ENCODE results near the gene STIP1.
"Not testable (repeated sequence)": the region's sequence is repeated elsewhere in the genome, so short reads cannot be mapped to it uniquely, and the experiment has no call there.

STIP1 gene

GRCh38 chr11:64157631-64158394, 28.2 kb upstream of the STIP1 start:
- no peak for DNase-seq (ENCODE audit: low read depth in 2 of 2, low spot score in 1 of 2)

- DNase-seq (ENCODE audit: low read depth in 2 of 2, low spot score in 1 of 2): no peak
Measured at GRCh38 chr11:64161037-64161436, 24.9 kb upstream of the STIP1 start.

DNA sequence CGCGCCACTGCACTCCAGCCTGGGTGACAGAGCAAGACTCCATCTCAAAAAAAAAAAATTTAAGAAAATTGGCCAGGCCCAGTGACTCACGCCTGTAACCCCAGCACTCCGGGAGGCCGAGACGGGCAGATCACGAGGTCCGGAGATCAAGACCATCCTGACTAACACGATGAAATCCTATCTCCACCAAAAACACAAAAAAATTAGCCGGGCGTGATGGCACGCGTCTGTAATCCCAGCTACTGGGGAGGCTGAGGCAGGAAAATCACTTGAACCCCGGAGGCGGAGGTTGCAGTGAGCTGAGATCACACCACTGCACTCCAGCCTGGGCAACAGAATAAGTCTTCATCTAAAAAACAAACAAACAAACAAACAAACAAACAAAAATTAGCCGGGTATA, 23.2 kb upstream of the STIP1 start:
- DNase-seq (ENCODE audit: low read depth in 2 of 2, low spot score in 1 of 2): not testable (repeated sequence)

DNA sequence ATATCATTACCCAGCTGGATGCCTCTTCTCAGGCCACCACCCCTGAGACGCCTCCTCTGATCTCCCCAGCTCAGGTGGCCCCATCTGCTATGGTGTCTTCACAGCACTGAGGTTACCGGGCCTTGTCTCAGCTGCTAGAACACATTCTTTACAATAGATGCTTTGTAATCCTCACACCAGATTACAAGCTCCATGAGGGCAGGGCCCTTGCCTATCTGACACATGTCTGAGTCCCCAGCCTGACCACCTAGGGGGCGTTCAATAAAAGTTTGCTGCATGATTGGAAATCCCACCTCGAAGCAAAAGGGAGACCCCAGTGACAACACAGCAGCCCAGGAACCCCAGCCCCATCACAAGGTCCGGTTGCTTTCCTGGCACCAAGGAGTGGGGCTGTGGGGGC, 22.0 kb upstream of the STIP1 start:
- DNase-seq (ENCODE audit: low read depth in 2 of 2, low spot score in 1 of 2): no peak

DNA sequence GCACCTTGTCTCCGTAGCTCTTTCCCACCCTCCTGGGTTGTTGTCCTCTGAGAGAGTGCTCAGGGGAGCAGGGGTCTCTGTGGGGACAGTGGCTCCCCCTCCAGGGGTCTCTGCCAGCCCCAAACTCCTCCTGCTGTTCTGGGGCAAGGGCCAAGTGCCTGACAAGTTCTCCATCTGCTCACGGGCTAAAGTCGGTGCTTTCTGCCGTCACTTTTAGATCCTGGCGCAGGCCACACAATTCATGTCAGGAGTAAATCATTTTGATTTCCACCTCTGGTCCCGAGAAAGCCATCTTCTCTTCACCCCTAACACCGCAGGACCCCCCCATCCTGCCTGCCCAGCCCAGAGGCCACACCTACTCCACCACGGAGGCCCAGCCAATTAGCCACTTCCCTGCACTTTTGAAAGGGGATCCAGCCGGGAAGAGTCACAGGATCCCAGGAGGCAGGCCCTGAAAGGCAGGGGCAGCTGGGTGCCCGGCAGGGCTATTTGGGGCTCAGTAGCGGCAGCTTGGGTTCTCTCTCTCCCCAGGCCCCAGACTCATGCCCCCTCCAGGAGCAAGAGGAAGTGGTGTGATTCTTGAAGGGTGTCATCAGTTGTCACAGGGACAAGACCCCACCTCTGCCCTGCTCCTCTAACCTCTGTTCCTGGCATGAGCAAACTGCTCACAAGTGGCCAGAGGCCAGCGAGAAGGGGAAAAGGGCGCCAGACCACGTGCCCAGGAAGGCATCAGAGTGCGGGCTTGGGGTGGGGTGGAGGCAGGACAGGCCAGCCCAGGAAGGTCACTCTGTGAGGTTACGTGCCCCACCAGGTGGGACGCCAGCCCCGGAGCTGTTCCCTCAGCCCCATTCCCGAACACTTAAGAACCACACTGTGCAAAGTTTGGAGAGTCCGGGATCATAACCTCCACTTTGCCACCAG, 21.3 kb upstream of the STIP1 start:
- DNase-seq (ENCODE audit: low read depth in 2 of 2, low spot score in 1 of 2): no peak

- no peak for DNase-seq (ENCODE audit: low read depth in 2 of 2, low spot score in 1 of 2)
Measured at GRCh38 chr11:64165481-64165841, 20.5 kb upstream of the STIP1 start.

GRCh38 chr11:64165842-64166635, 19.9 kb upstream of the STIP1 start, which contains the start of gene MACROD1:
TSS of gene MACROD1 (minus strand) at chr11:64166113. CDS start at chr11:64165994, 119 bp downstream.
- peak in 1 of 2 donors; percentile 59 for DNase-seq (ENCODE audit: low read depth in 2 of 2, low spot score in 1 of 2)

GRCh38 chr11:64170419-64170818, 15.6 kb upstream of the STIP1 start:
- no peak for DNase-seq (ENCODE audit: low read depth in 2 of 2, low spot score in 1 of 2)

DNA sequence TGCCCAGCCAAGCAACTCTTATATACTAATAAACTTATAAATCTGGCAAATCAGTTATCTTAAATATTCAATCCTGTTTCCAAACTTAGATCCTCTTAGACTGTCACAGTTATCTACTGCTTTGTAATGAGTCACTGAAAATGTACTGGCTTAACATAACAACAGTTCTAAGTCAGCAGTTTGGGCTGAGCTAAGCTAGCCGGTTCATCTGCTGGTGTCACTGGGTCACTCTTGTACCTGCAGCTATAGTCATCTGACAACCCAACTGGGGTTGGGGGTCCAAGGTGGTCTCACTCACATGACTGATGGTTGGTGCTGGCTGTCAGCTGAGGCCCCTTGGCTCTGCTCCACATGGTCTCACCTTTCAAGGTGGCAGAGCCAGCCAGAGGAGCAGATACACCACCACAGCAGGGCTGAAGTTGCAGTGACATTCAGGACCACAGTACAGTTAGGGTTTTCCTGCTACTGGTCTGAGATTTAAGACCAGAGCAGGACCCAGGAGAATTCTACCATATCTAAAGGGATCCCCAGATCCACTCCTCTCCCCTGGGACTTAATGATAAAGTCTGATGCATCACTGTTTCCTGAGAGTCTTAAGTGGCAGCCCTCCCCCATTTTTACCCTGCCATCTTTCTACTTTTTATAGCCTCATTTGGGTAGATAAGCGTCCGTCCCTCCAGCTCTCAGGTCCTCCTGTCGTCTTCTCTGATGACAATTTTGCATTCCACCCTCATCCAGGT, 12.2 kb upstream of the STIP1 start:
- no peak for DNase-seq (ENCODE audit: low read depth in 2 of 2, low spot score in 1 of 2)

DNA sequence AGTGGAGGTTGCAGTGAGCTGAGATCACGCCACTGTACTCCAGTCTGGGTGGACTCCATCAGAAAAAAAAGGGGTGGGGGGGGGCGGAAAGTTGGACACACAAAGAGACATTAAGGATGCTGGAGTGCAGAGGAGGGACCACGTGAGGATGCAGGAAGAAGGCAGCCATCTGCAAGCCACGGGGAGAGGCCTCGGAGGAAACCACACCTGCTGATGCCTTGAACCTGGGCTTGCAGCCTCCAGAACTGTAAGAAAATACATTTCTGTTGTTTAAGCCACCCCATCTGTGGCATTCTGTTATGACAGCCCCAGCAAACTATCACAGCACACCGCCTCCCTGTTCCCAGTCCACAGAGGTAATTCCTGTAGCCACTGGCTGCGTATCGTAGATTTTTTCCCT, 9.2 kb upstream of the STIP1 start:
- DNase-seq (ENCODE audit: low read depth in 2 of 2, low spot score in 1 of 2): no peak

GRCh38 chr11:64178203-64178602, 7.8 kb upstream of the STIP1 start:
- DNase-seq (ENCODE audit: low read depth in 2 of 2, low spot score in 1 of 2): no peak

DNA sequence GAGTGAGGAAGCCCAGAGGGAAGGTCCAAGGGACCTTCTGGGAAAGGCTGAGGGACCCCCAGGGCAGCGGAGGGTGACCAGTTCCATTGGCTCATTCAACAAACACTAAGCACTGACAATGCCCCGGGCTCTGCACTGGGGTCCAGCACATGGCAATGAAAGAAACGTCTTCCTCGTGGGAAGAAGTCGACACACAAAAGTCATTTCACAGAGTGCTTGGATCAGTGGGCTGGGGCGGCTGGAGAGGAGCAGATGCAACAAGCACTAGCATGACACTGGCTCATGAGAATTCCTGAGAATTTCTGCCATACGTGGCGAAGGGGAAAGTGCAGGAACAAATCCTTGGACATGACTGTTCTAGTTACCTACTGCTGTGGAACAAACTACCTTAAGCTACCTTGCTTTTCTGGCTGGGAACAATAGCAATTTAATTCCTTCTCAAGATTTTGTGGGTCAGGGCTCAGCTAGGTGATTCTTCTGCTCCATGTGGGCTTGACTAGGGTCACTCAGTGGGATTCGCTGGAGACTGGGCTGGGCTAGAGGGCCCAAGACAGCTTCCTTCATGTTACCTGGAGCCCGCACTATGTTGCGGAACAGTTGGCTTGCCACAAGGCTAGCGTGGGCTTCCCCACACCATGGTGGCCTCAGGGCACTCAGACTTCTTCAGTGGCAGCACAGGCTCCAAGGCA, 6.9 kb upstream of the STIP1 start:
- no peak for DNase-seq (ENCODE audit: low read depth in 2 of 2, low spot score in 1 of 2)

DNA sequence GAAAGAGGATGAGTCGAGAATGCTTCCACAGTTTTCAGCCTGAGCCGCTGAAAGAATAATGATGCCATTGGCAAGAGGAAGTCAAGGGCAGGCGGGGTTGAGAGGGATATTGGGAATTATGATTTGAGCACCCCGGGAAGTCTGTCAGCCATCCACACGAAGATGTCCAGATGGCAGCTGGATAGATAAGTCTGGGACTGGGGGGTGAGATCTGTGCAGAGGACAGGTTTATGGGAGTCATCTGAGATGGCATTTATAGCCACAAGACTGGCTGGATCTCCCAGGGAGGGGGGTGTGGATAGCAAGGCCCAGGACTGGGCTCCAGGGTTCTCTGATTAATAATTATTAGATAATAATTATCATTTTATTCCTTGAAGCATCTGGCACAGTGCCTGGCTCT, 5.1 kb upstream of the STIP1 start:
- DNase-seq (ENCODE audit: low read depth in 2 of 2, low spot score in 1 of 2): no peak

GRCh38 chr11:64181506-64182411, 4.2 kb upstream of the STIP1 start:
- DNase-seq (ENCODE audit: low read depth in 2 of 2, low spot score in 1 of 2): no peak

DNA sequence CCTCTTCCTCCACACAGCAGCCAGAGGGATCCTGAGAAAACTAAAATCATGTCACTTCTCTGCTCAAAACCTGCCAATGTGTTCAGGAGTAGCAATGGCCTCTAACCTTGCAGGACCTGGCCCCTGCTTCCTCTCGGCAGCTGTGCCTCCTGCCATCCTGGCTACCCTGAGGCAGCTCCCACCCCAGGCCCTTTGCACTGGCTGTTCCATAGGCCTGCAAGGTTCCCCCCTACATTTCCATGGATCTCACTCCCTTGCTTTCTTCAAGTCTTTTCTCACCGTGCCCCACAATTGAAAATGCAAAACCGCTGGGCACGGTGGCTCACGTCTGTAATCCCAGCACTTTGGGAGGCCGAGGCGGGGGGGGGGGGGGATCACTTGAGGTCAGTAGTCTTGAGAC, 2.1 kb upstream of the STIP1 start:
- no peak for DNase-seq (ENCODE audit: low read depth in 2 of 2, low spot score in 1 of 2)

GRCh38 chr11:64185175-64185692, 737 bp upstream of the STIP1 start:
- DNase-seq (ENCODE audit: low read depth in 2 of 2, low spot score in 1 of 2): no peak

DNA sequence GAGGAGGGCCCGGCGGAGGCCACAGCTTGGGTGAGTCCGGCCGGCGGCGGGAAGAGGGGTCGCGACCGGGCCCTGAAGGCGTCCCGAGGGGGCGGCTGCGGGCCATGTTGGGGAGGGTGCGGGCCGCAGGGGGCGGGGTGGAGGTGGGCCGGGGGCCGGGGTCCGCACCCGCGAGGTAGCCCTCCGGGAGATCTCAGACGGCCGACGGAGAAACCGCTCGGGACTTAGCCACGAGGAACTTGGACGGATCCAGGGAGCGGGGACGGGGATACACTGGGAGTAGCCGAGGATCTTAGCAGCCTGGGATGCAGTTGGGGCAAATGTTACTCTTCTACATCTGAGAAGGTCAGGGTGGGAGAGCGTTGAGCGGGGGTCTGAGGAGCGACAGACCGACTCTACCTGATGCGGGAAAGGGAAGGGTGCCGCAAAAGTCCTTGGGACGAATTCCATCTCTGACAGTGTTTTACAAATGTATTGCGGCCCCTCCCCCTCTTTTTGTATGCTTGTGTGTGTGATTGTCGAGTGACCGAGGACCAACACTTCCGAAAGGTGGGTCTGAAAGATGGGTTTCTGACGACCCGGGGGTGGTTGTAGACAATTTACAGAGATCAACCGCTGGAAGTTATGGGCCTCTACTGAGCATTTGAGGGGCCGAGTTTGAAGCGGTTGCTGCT, 658 bp downstream of the STIP1 start:
- no peak for DNase-seq (ENCODE audit: low read depth in 2 of 2, low spot score in 1 of 2)

DNA sequence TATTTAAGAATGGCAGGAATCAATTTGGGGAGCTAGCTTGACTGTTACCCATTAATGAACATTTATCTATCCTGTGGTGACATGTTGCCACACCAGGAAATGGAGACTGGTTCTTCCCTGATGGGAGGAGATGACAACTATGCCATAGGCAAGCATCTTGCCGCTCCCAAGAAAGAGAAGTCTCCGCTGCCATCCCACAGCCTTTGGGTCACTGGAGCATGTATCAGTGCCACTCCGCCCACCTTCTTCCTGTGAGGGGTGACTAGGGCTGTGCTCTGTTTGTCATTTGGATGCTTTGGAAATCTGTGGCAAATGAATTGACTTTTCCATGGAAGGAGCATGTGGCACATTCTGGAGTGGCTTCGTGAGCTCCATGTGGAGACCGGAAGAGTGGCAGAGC, 6.5 kb downstream of the STIP1 start:
- no peak for DNase-seq (ENCODE audit: low read depth in 2 of 2, low spot score in 1 of 2)

Data from stimulated activated CD8-positive, alpha-beta memory T cell treated with anti-CD3 and anti-CD28 coated beads, Interleukin-4, amount 100 ng/mL, for 1 hour (primary cell).